GM23338 (cell line): ENCODE results near the gene PALM.

Experiments used
- CTCF ChIP-seq, 2 experiments: fragments of 200-600 bp in 1 of 2; sonication (generic) in 1 of 2; conservative IDR thresholded peaks; 2 replicates each; pipeline versions ENCODE4 v1.5.1 to v1.6.1; 2016 to 2017; ENCODE audit warnings: antibody characterized with exemption in 2 of 2, low read depth in 2 of 2, mild to moderate bottlenecking in 2 of 2, moderate library complexity in 1 of 2
- POLR2AphosphoS5 ChIP-seq: IDR thresholded peaks from 2 replicates; pipeline ENCODE4 v1.6.1; 2016; ENCODE audit warnings: antibody characterized with exemption, low read depth
- TF ChIP-seq, protein P1 (sequence below): IDR thresholded peaks from 2 replicates; pipeline ENCODE4 v1.6.1; 2016; ENCODE audit warnings: antibody characterized with exemption

DNA sequence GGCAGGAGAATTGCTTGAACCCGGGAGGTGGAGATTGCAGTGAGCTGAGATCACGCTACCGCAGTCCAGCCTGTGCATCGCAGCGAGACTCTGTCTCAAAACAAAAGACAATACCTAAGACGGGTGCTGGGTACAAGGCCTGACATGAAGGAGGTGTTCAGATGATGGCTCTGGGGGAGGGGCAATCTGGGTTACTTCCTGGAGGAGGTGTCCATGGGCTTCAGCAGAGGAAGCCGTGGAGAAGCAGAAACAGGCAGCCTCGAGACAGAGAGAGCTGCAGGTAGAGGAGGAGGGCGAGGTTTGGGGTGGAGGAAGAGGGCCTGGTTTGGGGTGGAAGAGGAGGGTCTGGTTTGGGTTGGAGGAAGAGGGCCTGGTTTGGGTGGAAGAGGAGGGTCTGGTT, 45.8 kb downstream of the PALM start:
- TF ChIP-seq CTCF (conservative IDR thresholded peaks at IDR 0.05; ENCODE audit: low read depth in 2 of 2) (no peak), POLR2AphosphoS5 (no peak)
- TF ChIP-seq, protein P1, sequence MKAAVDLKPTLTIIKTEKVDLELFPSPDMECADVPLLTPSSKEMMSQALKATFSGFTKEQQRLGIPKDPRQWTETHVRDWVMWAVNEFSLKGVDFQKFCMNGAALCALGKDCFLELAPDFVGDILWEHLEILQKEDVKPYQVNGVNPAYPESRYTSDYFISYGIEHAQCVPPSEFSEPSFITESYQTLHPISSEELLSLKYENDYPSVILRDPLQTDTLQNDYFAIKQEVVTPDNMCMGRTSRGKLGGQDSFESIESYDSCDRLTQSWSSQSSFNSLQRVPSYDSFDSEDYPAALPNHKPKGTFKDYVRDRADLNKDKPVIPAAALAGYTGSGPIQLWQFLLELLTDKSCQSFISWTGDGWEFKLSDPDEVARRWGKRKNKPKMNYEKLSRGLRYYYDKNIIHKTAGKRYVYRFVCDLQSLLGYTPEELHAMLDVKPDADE = no peak
